AG04450 (cell line): ENCODE measurements around the gene MRPL20. TPM values are rescaled to one million over a fixed set of nuclear protein-coding genes. Genes with fewer than 3 reads are reported as not detected.
A peak's percentile ranks its signal among the peaks of the same experiment; 100 is the strongest.
"Not testable (repeated sequence)": the region's sequence is repeated elsewhere in the genome, so short reads cannot be mapped to it uniquely, and the experiment has no call there.

Experiments used
- CTCF ChIA-PET: fragments of 300-600, 350-600 bp; formaldehyde crosslinking; extraction: SDS; loops from one replicate; lab custom pipeline; 2022; ENCODE audit warnings: antibody characterized with exemption, inconsistent platforms; lab: Charles Lee
- POLR2A ChIA-PET: fragments of 350-600 bp; formaldehyde crosslinking; extraction: SDS; loops from one replicate; lab custom pipeline; 2021; ENCODE audit warnings: antibody characterized with exemption, inconsistent platforms; lab: Yijun Ruan, JAX
- DNase-seq: peaks from one replicate; pipeline ENCODE4 v3.0.0-alpha.2; 2011; ENCODE audit warnings: low read depth, low spot score
- H3K27ac ChIP-seq: one replicate; pipeline ENCODE4 v1.5.1; 2012; ENCODE audit warnings: low read depth, low read length, control low read depth
- H3K27me3 ChIP-seq: one replicate; pipeline ENCODE4 v1.6.0; 2012; ENCODE audit warnings: low read length; ENCODE audit not compliant: control insufficient read depth, insufficient read depth
- H3K4me3 ChIP-seq: 2 replicates; pipeline ENCODE4 v1.5.1; 2011; ENCODE audit warnings: mild to moderate bottlenecking, low read depth, low read length, control low read depth
- H3K9me3 ChIP-seq: 2 replicates; pipeline ENCODE4 v1.5.1; 2012; ENCODE audit warnings: low read length; ENCODE audit not compliant: control insufficient read depth, insufficient read depth
- polyA plus RNA-seq: library from polyadenylated mRNA; depleted of rRNA; stranded (reverse); fragments of >200 nt; gene quantifications from 2 replicates; pipeline ENCODE4 v1.2.3, GENCODE V29; 2011
- TF ChIP-seq, protein P1 (sequence below): IDR thresholded peaks from 2 replicates; pipeline ENCODE4 v1.5.1; 2011; ENCODE audit warnings: low read depth, low read length, control low read depth, inconsistent platforms

MRPL20 gene
- polyA plus RNA-seq, 1 experiment = 140 TPM

DNA sequence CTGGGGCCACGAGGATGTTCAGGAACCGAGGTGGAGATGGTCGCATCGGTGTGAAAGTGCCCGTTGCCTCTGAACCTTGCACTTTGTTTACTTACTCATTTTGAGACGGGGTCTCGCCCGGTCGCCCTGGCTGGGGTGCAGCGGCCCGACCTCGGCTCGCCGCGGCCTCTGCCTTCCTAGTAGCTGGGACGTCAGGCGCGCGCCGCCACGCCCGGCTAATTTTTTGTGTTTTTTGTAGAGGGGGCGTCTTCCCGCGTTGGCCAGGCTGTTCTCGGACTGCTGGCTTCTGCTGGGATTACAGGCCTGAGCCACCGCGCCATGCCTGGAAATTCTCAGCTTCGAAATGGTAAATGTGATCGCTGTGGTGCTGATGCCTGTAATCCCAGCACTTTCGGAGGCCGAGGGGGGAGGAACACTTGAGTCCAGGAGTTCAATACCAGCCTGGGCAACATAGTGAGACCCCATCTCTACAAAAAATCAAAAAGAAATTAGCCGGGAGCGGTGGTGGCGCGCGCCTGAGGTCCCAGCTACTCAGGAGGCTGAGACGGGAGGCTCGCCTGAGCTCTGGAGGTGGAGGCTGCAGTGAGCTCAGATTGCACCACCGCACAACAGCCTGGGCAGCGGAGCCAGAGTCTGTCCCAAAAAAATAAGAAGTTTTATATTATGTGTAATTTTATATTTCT, 684 bp upstream of the MRPL20 start:
- Histone ChIP-seq H3K9me3 (peaks cover 15% of the 10 kb centered on the region), H3K4me3 (peak overlapping the region; percentile 81), H3K27me3 (no peaks in the 10 kb centered on the region), H3K27ac (no peak overlapping the region)
- ChIA-PET CTCF (interaction anchor here (0.8 kb wide), 1 partner anchor 21 kb away, joined by 3 read pairs; no protein-coding TSS in a partner anchor), POLR2A (interaction anchor here (0.7 to 2.0 kb wide), 5 partner anchors 9 to 34 kb away, joined by 3 to 15 read pairs (median 4); partner anchors contain the start of genes AURKAIP1 and CCNL2)
- TF ChIP-seq, protein P1, sequence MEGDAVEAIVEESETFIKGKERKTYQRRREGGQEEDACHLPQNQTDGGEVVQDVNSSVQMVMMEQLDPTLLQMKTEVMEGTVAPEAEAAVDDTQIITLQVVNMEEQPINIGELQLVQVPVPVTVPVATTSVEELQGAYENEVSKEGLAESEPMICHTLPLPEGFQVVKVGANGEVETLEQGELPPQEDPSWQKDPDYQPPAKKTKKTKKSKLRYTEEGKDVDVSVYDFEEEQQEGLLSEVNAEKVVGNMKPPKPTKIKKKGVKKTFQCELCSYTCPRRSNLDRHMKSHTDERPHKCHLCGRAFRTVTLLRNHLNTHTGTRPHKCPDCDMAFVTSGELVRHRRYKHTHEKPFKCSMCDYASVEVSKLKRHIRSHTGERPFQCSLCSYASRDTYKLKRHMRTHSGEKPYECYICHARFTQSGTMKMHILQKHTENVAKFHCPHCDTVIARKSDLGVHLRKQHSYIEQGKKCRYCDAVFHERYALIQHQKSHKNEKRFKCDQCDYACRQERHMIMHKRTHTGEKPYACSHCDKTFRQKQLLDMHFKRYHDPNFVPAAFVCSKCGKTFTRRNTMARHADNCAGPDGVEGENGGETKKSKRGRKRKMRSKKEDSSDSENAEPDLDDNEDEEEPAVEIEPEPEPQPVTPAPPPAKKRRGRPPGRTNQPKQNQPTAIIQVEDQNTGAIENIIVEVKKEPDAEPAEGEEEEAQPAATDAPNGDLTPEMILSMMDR = no peak
- DNase-seq = no peak

DNA sequence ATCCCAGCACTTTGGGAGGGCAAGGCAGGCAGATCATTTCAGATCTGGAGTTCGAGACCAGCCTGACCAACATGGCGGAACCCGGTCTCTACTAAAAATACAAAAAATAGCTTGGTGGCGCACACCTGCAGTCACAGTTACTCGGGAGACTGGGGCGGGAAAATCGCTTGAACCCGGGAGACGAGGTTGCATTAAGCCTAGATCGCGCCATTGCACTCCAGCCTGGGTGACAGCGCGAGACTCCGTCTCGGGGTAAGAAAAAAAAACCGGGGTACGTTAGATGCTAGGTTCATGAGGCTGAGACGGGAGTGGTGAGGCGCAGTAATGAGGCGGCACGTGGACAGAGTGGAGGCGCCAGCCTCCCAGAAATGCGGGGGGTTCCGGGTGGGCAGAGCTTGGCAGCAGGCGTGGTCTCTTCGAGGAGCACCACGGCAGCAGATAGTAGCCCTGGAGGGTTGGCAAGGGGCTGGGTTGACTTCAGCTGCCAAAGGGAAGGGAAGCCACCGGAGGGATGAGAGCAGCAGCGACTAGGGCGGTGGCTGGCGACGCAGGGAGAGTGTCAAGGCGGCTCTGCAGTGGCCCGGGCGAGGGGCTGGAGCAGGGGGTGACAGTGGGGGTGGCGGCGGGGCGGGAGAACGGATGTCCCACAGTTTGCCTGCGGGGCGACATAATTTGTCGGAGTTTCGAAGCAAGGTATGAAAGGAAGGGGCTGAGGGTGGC, 832 bp downstream of the MRPL20 start:
- Histone ChIP-seq H3K27ac (peak overlapping the region; percentile 11), H3K9me3 (peaks cover 2% of the 10 kb centered on the region; the same call in 1 of the 2 replicates), H3K4me3 (peak overlapping the region; percentile 81), H3K27me3 (no peaks in the 10 kb centered on the region)
- TF ChIP-seq, protein P1 = no peak
- POLR2A ChIA-PET = interaction anchor here (0.9 to 2.0 kb wide), 4 partner anchors 7 to 31 kb away, joined by 3 to 15 read pairs (median 4); partner anchors contain the start of genes AURKAIP1 and CCNL2
- no peak for DNase-seq
- CTCF ChIA-PET = interaction anchor here (0.9 kb wide), 1 partner anchor 35 kb away, joined by 4 read pairs; no protein-coding TSS in a partner anchor

DNA sequence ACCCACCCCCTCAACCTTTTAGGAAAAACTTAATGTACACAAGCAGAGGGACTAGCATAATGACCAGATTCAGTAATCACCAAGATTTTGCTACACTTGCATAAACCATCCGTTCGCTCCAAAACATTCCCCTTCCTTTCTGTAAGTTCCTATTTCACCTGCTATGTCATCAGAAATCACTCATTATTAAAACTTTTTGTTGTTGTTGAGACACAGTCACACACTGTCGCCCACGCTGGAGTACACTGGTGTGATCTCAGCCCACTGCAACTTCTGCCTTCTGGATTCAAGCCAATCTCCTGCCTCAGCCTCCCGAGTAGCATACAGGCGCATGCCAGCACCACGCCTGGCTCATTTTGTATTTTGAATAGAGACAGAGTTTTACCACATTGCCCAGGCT, 3.4 kb downstream of the MRPL20 start:
- DNase-seq = no peak
- ChIA-PET POLR2A (no interaction called here), CTCF (no interaction called here)
- TF ChIP-seq, protein P1 = no peak
- no peak overlapping the region for H3K4me3 ChIP-seq
- H3K9me3 ChIP-seq = no peaks in the 10 kb centered on the region; the same call in 1 of the 2 replicates
- H3K27me3 ChIP-seq = no peaks in the 10 kb centered on the region
- H3K27ac ChIP-seq = no peak overlapping the region

DNA sequence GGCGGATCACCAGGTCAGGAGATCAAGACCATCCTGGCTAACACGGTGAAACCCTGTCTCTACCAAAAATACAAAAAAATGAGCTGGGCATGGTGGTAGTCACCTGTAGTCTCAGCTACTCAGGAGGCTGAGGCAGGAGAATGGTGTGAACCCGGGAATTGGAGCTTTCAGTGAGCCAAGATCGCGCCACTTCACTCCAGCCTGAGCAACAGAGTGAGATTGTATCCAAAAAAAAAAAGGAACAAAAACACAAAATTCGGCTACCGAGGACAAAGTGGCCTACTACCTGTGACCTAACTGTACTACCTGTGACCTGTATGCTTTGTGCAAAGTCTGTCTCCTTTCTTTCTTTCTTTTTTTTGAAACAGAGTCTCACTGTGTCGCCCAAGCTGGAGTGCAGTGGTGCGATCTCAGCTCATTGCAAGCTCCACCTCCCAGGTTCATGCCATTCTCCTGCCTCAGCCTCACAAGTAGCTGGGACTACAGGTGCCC, 4.1 kb downstream of the MRPL20 start:
- not testable (repeated sequence) for H3K4me3 ChIP-seq, DNase-seq, H3K27me3 ChIP-seq, H3K27ac ChIP-seq, H3K9me3 ChIP-seq
- ChIA-PET CTCF (interaction anchor here (0.9 to 1.4 kb wide), 4 partner anchors 11 to 211 kb away, joined by 4 to 5 read pairs (median 4); no protein-coding TSS in a partner anchor), POLR2A (interaction anchor here (0.6 to 1.1 kb wide), 2 partner anchors 27 to 181 kb away, joined by 4 to 6 read pairs; no protein-coding TSS in a partner anchor)
